NCI-H748 (cell line): ENCODE data around the gene KCNMB1.

Experiments used
- DNase-seq: peaks from one replicate; lab custom pipeline; 2025; ENCODE audit not compliant: unreplicated experiment; lab: John Stamatoyannopoulos, UW

The KCNMB1 gene

GRCh38 chr5:170416526-170416925 lies 27.4 kb upstream of the KCNMB1 start:
- DNase-seq = no peak

GRCh38 chr5:170414786-170415185 lies 25.6 kb upstream of the KCNMB1 start:
- DNase-seq = no peak

GRCh38 chr5:170413897-170414296 lies 24.7 kb upstream of the KCNMB1 start:
- no peak for DNase-seq

- DNase-seq = no peak
Observed at GRCh38 chr5:170411100-170411499, 21.9 kb upstream of the KCNMB1 start.

GRCh38 chr5:170410401-170410800 lies 21.2 kb upstream of the KCNMB1 start:
- DNase-seq = no peak

- peak; percentile 14 for DNase-seq
Observed at GRCh38 chr5:170408877-170409660, 19.9 kb upstream of the KCNMB1 start.

- peak; percentile 56 for DNase-seq
Observed at GRCh38 chr5:170408226-170408625, 19.1 kb upstream of the KCNMB1 start.

- DNase-seq = no peak
Observed at GRCh38 chr5:170407062-170407461, 17.9 kb upstream of the KCNMB1 start.

- DNase-seq = no peak
Observed at GRCh38 chr5:170405817-170406216, 16.6 kb upstream of the KCNMB1 start.

- peak; percentile 15 for DNase-seq
Observed at GRCh38 chr5:170404398-170404797, 15.2 kb upstream of the KCNMB1 start.

GRCh38 chr5:170403675-170404074 lies 14.5 kb upstream of the KCNMB1 start:
- peak; percentile 11 for DNase-seq

- DNase-seq = no peak
Observed at GRCh38 chr5:170402508-170402907, 13.3 kb upstream of the KCNMB1 start.

- DNase-seq = peak; percentile 89
Observed at GRCh38 chr5:170397059-170397458, 7.9 kb upstream of the KCNMB1 start.

- no peak for DNase-seq
Observed at GRCh38 chr5:170393958-170394357, 4.8 kb upstream of the KCNMB1 start.

GRCh38 chr5:170393235-170393634 lies 4.1 kb upstream of the KCNMB1 start:
- DNase-seq = peak; percentile 50

GRCh38 chr5:170390472-170390871 lies 1.3 kb upstream of the KCNMB1 start:
- no peak for DNase-seq

- DNase-seq = no peak
Observed at GRCh38 chr5:170389550-170389892, 354 bp upstream of the KCNMB1 start.

GRCh38 chr5:170387775-170388639 lies 1.2 kb downstream of the KCNMB1 start:
- no peak for DNase-seq

- no peak for DNase-seq
Observed at GRCh38 chr5:170386743-170387395, 2.3 kb downstream of the KCNMB1 start.

- DNase-seq = no peak
Observed at GRCh38 chr5:170383227-170383626, 5.9 kb downstream of the KCNMB1 start.

- DNase-seq = no peak
Observed at GRCh38 chr5:170382790-170383189, 6.4 kb downstream of the KCNMB1 start.
